Measurements from ENCODE around the gene CIT. TPM values are rescaled to one million over a fixed set of nuclear protein-coding genes. Genes with fewer than 3 reads are reported as not detected.

CIT gene
- polyA plus RNA-seq, 1 experiment, result 14.5 TPM

DNA sequence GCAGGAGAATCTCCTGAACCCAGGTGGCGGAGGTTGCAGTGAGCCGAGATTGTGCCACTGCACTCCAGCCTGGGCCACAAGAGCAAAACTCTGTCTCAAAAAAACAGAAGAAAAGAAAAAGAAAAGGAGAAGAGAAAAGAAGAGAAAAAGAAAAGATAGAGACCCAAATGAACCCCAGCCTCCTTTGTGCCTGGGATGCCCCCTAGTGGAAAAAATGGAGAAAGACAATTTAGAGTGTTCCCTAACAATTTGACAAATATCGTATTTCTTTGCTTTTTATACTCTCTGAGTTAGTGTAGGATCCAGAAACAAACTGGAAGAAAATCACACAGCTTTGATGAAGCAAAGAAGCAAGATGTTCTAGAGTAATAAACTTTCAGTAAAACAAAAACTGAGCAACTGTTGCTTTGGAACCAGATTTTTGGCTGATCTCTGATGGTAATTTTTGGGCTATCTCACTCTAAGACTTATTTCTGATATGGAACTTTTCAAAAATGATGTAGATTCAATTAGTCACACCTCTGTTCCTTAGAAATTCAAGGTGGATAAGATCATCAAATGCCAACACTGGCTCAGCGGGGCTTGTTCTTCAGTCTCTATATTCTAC is 227.8 kb downstream of the CIT start:
- Histone ChIP-seq H3K4me3 (ENCODE audit: low read depth, low read length) (no peak overlapping the region), H3K27me3 (ENCODE audit: control insufficient read depth, insufficient read depth, low read length) (no peaks in the 10 kb centered on the region), H3K36me3 (ENCODE audit: control insufficient read depth, insufficient read depth, low read length) (no peaks in the 10 kb centered on the region)
- TF ChIP-seq, protein P1, sequence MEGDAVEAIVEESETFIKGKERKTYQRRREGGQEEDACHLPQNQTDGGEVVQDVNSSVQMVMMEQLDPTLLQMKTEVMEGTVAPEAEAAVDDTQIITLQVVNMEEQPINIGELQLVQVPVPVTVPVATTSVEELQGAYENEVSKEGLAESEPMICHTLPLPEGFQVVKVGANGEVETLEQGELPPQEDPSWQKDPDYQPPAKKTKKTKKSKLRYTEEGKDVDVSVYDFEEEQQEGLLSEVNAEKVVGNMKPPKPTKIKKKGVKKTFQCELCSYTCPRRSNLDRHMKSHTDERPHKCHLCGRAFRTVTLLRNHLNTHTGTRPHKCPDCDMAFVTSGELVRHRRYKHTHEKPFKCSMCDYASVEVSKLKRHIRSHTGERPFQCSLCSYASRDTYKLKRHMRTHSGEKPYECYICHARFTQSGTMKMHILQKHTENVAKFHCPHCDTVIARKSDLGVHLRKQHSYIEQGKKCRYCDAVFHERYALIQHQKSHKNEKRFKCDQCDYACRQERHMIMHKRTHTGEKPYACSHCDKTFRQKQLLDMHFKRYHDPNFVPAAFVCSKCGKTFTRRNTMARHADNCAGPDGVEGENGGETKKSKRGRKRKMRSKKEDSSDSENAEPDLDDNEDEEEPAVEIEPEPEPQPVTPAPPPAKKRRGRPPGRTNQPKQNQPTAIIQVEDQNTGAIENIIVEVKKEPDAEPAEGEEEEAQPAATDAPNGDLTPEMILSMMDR (IDR thresholded peaks at IDR 0.05; ENCODE audit: insufficient read depth, low read depth, low read length), result peak; percentile 57
- POLR2A ChIA-PET, result no interaction called here
- no peak for DNase-seq (ENCODE audit: low read depth)
- CTCF ChIA-PET, result interaction anchor here (0.7 to 2.9 kb wide), 6 partner anchors 9 to 1206 kb away, joined by 3 to 13 read pairs (median 4); no protein-coding TSS in a partner anchor

DNA sequence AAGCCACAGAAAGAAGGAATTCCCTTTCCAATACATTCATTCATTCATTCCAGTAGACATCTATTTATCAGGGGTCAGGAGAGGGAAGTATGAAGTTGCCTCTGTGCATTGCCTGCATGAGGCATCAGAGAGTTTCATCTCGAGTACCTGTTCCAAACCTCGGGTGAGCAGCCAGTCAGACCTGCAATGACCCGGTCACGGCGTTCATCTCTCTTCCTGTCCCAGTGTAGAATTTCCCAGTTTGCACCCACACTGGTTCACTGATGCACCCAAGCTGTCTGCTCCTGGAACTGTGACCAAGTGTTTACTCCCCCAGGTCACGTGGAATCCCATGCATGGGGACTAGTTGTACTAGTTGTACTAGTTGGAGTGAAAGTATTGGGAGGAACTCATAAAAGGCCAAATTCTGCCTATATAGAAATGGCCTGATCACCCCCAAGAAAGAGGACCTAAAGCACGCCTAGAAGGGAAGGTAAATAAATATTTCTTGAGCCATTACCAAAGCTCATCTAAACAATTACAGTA is 231.5 kb downstream of the CIT start:
- DNase-seq (ENCODE audit: low read depth), result no peak
- POLR2A ChIA-PET, result no interaction called here
- CTCF ChIA-PET, result interaction anchor here (1.2 kb wide), 1 partner anchor 13 kb away, joined by 5 read pairs; no protein-coding TSS in a partner anchor
- Histone ChIP-seq H3K27me3 (ENCODE audit: control insufficient read depth, insufficient read depth, low read length) (no peaks in the 10 kb centered on the region), H3K4me3 (ENCODE audit: low read depth, low read length) (no peak overlapping the region), H3K36me3 (ENCODE audit: control insufficient read depth, insufficient read depth, low read length) (no peaks in the 10 kb centered on the region)
- TF ChIP-seq, protein P1 (IDR thresholded peaks at IDR 0.05; ENCODE audit: insufficient read depth, low read depth, low read length), result no peak

DNA sequence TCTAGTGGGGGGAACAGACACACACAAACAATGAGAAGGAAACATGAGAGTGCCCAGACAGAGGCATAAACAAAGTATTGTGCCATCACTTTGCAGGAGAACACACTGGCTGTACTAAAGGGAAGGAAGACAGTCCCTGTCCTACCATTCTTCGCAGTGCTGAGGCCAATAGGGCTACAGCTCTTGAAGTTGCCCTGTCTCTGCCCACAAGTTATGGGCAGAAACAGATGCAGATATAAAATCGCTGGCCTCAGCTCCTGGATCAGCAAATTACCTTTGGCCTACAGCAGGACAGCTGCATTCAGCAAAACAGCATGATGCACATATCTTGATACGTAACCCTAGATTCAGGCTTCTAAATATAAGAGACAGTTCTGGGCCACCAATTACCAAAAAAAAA is 232.2 kb downstream of the CIT start:
- no peaks in the 10 kb centered on the region for H3K27me3 ChIP-seq (ENCODE audit: control insufficient read depth, insufficient read depth, low read length)
- CTCF ChIA-PET, result interaction anchor here (1.7 kb wide), 1 partner anchor 14 kb away, joined by 5 read pairs; no protein-coding TSS in a partner anchor
- no peak overlapping the region for H3K4me3 ChIP-seq (ENCODE audit: low read depth, low read length)
- no peak for DNase-seq (ENCODE audit: low read depth)
- POLR2A ChIA-PET, result no interaction called here
- TF ChIP-seq, protein P1 (IDR thresholded peaks at IDR 0.05; ENCODE audit: insufficient read depth, low read depth, low read length), result no peak
- H3K36me3 ChIP-seq (ENCODE audit: control insufficient read depth, insufficient read depth, low read length), result no peaks in the 10 kb centered on the region

DNA sequence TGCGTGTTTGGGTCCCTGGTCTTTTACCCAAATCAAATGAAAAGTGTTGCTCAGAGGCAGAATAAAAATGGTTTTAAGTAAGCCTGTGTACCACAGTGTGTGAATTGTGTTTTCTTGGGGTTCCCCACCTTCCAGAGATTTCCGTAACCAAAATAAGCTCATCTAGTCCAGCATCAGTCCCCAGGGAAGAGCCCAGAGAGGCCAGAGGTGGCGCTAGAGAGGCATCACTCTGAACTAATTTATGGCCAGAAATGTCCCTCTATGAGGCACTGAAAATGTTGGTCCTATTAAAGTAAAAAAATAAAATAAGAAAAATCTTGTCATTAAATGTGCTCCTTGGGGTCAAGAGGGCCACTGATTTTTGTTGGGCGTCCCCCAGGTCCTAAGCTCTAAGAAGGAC is 234.1 kb downstream of the CIT start:
- H3K36me3 ChIP-seq (ENCODE audit: control insufficient read depth, insufficient read depth, low read length), result no peaks in the 10 kb centered on the region
- no peak for DNase-seq (ENCODE audit: low read depth)
- H3K4me3 ChIP-seq (ENCODE audit: low read depth, low read length), result no peak overlapping the region
- ChIA-PET CTCF (interaction anchor here (0.9 to 1.3 kb wide), 3 partner anchors 11 to 13 kb away, joined by 3 to 5 read pairs (median 4); no protein-coding TSS in a partner anchor), POLR2A (no interaction called here)
- TF ChIP-seq, protein P1 (IDR thresholded peaks at IDR 0.05; ENCODE audit: insufficient read depth, low read depth, low read length), result no peak
- no peaks in the 10 kb centered on the region for H3K27me3 ChIP-seq (ENCODE audit: control insufficient read depth, insufficient read depth, low read length)

Other genes starting within 250 kb of the CIT start
- 34.6 and 45.7 TPM in 2 replicates for gene PRKAB1, start 209.2 kb downstream of the CIT start, polyA plus RNA-seq (2011; rRNA removed)
- gene BICDL1, start 111.9 kb upstream of the CIT start, polyA plus RNA-seq (2011; rRNA removed), result 0.02 TPM in 2 replicates
- gene RAB35, start 239.4 kb upstream of the CIT start, polyA plus RNA-seq (2011; rRNA removed), result 41.0 and 50.3 TPM in 2 replicates

All from BJ (cell line).